Stimulated activated CD8-positive, alpha-beta memory T cell treated with anti-CD3 and anti-CD28 coated beads, Interleukin-15, amount 100 ng/mL, for 4 hours (primary cell): Measurements from ENCODE around the gene GNAI1.

ENCODE experiments used
- DNase-seq, 2 donors: peaks; one replicate each; pipeline ENCODE4 v3.0.0-alpha.2; 2020; ENCODE audit warnings: low read depth in 2 of 2

GNAI1 gene

DNA sequence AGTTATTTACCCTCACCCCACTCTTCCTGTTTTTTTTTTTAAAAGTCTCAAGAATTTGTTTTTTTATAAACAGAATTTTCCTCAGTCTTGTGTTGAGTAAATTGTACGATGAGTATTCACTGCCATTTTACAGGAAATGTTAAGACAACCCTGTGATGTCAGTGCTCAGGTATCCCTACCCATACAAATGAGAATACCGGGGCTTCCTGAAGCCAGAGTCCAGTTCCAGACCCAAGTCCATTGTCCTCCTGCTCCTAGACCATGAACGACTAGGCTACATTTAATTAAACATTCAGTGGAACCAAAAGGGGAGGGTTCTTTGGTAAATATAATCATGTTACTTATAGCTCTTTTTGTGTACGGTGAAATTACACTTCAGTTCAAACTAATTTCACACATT lies 79.2 kb downstream of the GNAI1 start:
- DNase-seq, result no peak

DNA sequence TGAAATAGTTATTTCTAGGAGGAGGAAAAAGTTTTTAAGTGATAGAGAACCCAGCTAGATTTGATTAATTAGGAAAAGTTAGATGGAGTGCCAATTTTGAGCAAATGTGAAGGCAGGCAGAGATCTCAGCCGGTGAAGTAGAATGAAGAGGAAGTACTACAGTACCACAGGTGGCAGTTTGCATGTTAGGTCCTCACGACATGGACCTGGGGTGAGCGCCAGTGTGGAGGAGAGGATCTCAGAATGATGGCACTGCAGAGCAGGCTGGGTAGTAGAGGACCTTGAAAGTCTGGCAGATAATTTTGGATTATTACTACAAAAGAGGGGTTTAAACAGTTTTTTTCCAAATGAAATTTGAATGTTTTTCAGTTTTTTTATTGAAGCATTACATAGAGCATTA lies 81.1 kb downstream of the GNAI1 start:
- DNase-seq, result no peak

GRCh38 chr7:80216996-80217842 lies 82.6 kb downstream of the GNAI1 start:
- no peak for DNase-seq

DNA sequence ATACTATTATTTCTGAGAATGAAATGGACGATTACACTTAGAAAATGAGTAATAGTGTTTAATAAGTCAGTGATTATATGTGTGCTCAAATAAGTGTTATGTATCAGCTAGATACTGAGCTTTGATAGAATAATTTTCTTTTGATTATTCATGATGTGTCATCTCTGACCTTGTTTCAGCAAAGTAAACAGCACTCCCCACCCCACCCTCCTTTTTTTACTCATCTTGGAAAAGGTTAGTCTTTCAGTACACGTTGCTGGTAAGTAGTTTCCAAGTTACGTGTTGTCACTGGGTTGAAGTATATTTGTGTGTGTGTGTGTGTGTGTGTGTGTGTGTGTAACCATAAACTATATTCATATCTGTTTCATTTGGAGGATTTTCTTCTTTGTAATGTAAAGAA lies 84.1 kb downstream of the GNAI1 start:
- DNase-seq, result no peak

GRCh38 chr7:80220022-80220634 lies 85.5 kb downstream of the GNAI1 start:
- DNase-seq, result no peak

- no peak for DNase-seq
Observed at GRCh38 chr7:80224415-80224814, 89.8 kb downstream of the GNAI1 start.

DNA sequence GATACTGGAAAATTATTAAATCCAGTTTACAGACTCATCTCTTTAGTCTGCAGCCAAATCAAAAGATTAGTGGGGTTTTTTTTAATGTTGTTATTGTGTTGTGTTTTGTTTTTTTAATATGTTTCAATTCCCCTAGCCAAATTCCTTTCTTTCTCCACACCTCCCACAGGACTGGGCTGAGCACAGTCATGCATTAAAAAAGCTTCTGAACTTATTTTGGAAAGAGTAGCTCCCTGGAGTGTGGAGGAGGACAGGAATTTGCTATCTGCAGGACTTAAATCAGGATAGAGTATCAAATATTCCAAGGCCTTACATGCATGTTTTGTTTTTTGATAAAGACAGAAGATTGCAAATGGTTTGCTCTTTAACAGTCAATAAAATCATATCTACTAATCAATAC lies 90.7 kb downstream of the GNAI1 start:
- no peak for DNase-seq

DNA sequence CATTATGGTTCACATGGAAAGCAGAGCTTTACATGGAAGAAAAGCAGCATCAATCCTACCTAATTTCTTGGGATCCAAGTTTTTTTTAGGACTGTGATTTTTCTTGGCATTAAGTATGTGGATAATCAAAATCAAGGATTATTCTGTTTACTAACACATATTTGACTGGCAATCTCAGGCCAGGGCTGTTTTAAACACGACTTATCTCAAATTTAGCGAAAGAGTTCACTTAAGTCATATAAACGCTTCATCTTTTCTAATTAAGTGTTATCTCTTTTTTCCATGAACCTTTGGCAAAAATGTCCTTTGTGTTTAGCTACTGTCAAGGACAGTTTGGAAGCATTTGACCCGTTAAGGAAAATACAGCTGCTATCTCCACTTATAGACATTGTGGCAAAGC lies 92.0 kb downstream of the GNAI1 start:
- DNase-seq, result no peak

DNA sequence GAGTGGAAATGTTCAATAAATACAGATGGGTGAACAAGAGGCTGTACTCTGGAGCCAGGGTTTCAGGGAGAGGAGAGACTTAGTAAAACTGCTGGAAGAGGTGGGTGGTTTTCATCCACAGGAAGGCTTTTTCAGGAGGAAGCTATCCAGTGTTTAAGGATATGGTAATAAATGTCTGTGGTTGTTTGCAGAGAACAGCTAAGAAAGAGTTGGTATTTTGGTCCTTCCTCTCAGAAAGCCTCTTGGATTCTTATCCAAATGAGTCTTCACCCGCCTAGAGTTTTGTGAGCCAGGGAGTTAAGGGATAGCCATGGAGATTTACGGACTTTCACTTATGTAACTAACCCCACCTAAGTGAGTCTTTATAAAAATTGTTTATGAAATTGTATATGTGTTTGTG lies 95.7 kb downstream of the GNAI1 start:
- DNase-seq, result no peak

GRCh38 chr7:80231707-80232106 lies 97.1 kb downstream of the GNAI1 start:
- no peak for DNase-seq

DNA sequence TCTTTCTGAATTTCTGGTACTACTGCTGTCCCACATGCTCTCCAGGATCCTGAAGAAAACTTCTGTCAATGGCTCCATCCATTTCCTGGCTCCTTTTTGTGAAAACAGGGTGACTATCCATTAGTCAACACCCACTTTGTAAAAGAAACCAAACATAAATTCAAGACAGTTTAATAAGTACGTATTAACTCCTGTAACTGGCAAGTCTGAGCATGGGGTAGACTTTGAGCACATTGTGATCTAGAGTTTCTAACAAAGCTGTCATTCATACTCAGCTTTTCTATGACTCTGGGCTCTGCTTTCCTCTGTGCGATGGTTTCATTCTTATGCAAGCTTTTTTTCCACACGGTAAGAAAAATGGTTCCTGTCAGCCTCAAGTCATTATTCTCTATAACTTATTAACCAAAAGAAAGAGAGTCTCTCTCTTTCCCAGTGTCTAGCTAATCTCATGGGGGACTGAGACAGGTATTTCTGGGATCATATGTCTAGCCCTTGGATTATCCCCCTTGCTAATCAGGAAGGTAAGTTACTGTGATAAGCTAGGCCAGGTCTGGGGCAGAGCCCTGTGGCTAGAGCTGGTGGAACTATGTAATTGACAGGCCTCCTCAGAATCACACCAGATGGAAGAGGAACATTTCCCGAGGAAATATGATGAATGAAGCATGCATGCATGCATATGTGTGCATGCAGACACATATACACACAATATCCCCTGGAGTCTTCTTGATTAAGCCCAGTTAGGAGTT lies 98.5 kb downstream of the GNAI1 start:
- DNase-seq, result no peak

- DNase-seq, result no peak
Observed at GRCh38 chr7:80235334-80235733, 100.7 kb downstream of the GNAI1 start.

GRCh38 chr7:80236681-80237080 lies 102.0 kb downstream of the GNAI1 start:
- DNase-seq, result no peak

- DNase-seq, result no peak
Observed at GRCh38 chr7:80240265-80241025, 105.8 kb downstream of the GNAI1 start.

- no peak for DNase-seq
Observed at GRCh38 chr7:80241671-80242070, 107.0 kb downstream of the GNAI1 start.

DNA sequence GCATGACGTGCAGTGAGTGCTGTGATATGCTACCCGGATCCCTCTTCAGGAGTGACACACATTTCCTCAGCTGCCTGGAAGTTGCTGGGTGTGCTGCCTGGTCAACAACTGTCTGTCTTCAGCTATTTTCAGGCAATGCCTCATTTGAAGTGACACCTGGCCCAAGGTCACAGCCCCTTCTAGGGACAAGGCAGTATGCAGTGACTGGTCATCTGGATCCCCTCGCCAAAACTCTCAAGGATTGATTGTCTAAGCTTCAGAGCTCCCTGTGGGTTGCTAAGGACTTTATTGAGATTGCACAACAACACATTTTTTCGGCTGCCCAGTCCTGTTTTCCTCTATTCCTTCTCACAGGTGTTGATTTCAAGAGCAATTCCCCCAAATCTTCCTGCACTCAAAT lies 108.8 kb downstream of the GNAI1 start:
- DNase-seq, result no peak

DNA sequence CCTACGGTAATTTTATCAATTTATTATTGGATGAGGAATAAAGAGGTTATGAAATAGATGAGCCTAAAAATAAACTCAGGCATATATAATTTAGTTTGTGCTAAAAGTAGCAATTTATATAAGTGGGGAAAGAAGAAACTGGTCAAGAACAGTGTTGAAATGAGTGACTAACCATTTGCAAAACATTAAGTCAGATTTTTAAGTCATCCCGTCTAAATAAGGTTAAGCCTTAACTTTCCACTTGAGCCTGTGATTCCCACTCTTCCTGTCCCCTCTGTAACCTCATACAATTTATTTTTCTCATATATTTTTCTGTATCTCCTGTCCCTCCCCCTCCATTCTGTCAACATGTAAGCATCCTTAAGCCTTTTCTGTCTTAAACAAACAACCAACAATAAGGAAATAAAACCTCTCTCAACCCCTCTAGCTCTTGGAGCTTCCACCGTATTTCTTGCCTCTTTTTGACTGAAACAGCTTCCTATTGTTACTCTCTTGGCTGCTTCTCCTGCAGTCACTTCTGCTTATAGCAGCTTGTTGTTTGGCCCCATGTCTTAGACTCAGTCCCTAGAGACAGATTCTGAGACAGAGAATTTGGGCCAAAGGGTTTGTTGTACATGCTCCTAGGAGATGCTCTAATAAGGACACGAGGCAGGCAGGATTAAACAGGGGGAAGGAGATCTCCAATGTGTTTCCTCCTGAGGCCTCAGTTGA lies 109.7 kb downstream of the GNAI1 start:
- no peak for DNase-seq

GRCh38 chr7:80247144-80247543 lies 112.5 kb downstream of the GNAI1 start:
- DNase-seq, result no peak

DNA sequence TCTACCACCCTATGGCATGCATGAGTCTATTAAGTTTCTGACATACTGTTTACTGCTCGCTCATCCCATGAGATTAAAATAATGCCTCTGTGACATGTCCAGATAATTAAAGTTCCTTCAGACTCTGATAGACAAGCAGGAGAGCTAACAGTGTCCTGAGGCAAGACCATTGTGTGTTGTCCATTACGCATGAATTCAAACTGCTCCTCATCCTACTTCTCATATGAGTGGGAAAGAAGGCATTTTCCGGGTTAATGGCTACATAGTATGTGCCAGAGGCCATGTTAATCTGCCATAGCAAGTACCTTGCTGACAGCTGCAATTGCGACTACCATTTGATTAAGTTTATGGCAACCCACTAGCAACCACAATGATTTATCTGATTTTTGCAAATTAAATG lies 113.3 kb downstream of the GNAI1 start:
- no peak for DNase-seq

DNA sequence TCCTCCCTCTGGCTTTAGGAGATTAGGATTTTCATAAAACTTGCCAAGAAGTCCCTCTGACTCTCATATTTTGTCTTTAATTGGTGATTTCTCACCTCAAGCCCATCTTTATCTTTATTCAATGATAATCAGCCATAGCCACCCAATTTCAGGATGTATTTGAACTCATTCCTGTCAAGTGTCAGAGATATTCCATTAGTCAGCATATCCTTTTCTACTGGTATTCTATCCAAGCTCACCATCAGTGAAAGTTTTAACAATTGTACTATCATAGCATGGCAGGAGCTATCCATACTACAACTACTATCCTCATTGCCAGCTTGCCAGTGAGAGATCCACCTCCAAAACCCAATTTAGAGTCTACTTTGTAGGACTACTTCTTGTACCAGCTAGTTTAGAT lies 114.6 kb downstream of the GNAI1 start:
- no peak for DNase-seq

DNA sequence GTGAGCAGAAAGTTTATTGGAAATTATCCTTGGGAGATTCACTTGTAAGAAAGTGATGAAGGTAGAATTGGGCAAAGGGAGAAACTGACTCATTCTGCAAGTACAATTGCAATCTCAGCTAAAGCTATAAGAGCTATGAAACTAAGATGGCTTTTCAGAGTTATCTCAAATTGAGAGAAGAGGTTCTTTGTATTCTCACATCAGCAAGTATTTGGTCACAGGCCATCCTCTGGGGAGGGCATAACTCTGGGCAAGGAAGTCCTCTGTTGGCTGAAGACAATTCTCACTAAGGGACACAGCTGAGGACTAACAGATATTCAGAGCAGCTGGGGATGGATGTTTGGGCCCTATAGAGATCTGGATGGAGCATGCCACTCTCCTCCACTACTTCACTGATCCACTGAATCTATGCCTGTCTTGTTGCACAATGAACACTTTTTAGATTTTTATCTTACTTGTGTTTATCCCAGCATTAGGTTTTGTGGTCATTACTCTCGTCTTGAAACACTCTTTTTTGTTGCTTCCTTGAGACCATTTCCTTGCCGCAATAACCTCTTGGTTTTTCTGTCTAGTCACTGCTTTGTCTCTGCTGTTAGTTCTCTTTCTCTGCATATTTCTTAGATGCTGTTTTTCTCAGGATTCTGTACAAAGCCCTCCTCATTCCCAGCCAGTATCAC lies 115.1 kb downstream of the GNAI1 start:
- DNase-seq, result no peak
